B cell (primary cell): ENCODE results near the gene LMLN. TPM values are rescaled to one million over a fixed set of nuclear protein-coding genes. Genes with fewer than 3 reads are reported as not detected.
A peak's percentile ranks its signal among the peaks of the same experiment; 100 is the strongest.

Experiments
- ATAC-seq: fragments of 200-7000 bp; cut with Tn5 transposase; one replicate; pipeline ENCODE4 v1.10.0; 2021; ENCODE audit warnings: low read depth, mild to moderate bottlenecking, moderate number of reproducible peaks, moderate library complexity
- CTCF ChIA-PET: fragments of 350-600 bp; sonication (Branson Sonifier 250); formaldehyde crosslinking; loops from one replicate; lab custom pipeline; 2021; ENCODE audit warnings: antibody characterized with exemption, inconsistent platforms; lab: Charles Lee
- POLR2A ChIA-PET: fragments of 350-600 bp; sonication (Branson Sonifier 250); formaldehyde crosslinking; loops from one replicate; lab custom pipeline; 2021; ENCODE audit warnings: antibody characterized with exemption; lab: Charles Lee
- DNase-seq: peaks from one replicate; pipeline ENCODE4 v3.0.0; 2013
- H2AFZ ChIP-seq: 2 replicates; pipeline ENCODE4 v1.6.1; 2012; ENCODE audit warnings: mild to moderate bottlenecking, low read depth, low read length; ENCODE audit not compliant: insufficient read depth, poor library complexity, severe bottlenecking
- H3K27ac ChIP-seq, 2 donors: 1 replicate in 1 of 2; 2 replicates in 1 of 2; pipeline ENCODE4 v1.5.1; 2012 to 2013; ENCODE audit warnings: low read length in 2 of 2, mild to moderate bottlenecking in 2 of 2, moderate library complexity in 1 of 2
- H3K27me3 ChIP-seq, 4 experiments: fragments of 200-600 bp in 1 of 4; sonication (generic) in 1 of 4; replicated peaks in 1 of 4; 1 replicate in 2 of 4; 2 replicates in 2 of 4; pipeline versions ENCODE4 v1.6.1 to v1.7.0; 2013 to 2016; ENCODE audit warnings: low read length in 3 of 4, mild to moderate bottlenecking in 2 of 4, mixed read lengths in 1 of 4, moderate library complexity in 1 of 4; ENCODE audit not compliant: insufficient read depth in 4 of 4, control insufficient read depth in 3 of 4; ENCODE audit errors: control extremely low read depth in 1 of 4
- H3K36me3 ChIP-seq, 2 experiments: replicated peaks in 1 of 2; 1 replicate in 1 of 2; 2 replicates in 1 of 2; pipeline versions ENCODE4 v1.6.1 to v1.7.1; 2013; ENCODE audit warnings: low read length in 1 of 2; ENCODE audit not compliant: insufficient read depth in 2 of 2, control insufficient read depth in 1 of 2; ENCODE audit errors: control extremely low read depth in 1 of 2, extremely low read depth in 1 of 2
- H3K4me1 ChIP-seq, 2 donors: fragments of 200-600 bp in 1 of 2; sonication (generic) in 1 of 2; 1 replicate in 1 of 2; 2 replicates in 1 of 2; pipeline versions ENCODE4 v1.5.1 to v1.6.1; 2013 to 2017; ENCODE audit warnings: low read length in 2 of 2; ENCODE audit not compliant: control insufficient read depth in 2 of 2, insufficient read depth in 2 of 2
- H3K4me2 ChIP-seq: replicated peaks from 2 replicates; pipeline ENCODE3; 2012; ENCODE audit warnings: mild to moderate bottlenecking, low read depth, low read length; ENCODE audit not compliant: poor library complexity, severe bottlenecking
- H3K4me3 ChIP-seq, 5 experiments: fragments of 200-600 bp in 1 of 5; sonication (generic) in 1 of 5; 1 replicate in 3 of 5; 2 replicates in 2 of 5; pipeline versions ENCODE4 v1.5.1 to v1.7.0; 2011 to 2016; ENCODE audit warnings: low read length in 4 of 5, mild to moderate bottlenecking in 4 of 5, low read depth in 2 of 5, control low read depth in 1 of 5, moderate library complexity in 1 of 5; ENCODE audit not compliant: insufficient read depth in 1 of 5; ENCODE audit errors: control extremely low read depth in 1 of 5, extremely low read depth in 1 of 5
- H3K79me2 ChIP-seq: fragments of 200-600 bp; sonication (generic); one replicate; pipeline ENCODE4 v1.6.0; 2016; ENCODE audit warnings: low read length; ENCODE audit not compliant: control insufficient read depth, insufficient read depth
- H3K9ac ChIP-seq: fragments of 200-600 bp; sonication (generic); 2 replicates; pipeline ENCODE4 v1.6.1; 2017; ENCODE audit warnings: mild to moderate bottlenecking, low read length, moderate library complexity
- H3K9me3 ChIP-seq, 3 donors: one replicate each; pipeline versions ENCODE4 v1.6.1 to v1.7.1; 2013; ENCODE audit warnings: low read length in 2 of 3; ENCODE audit not compliant: control insufficient read depth in 2 of 3, insufficient read depth in 1 of 3; ENCODE audit errors: control extremely low read depth in 1 of 3
- H4K20me1 ChIP-seq: 2 replicates; pipeline ENCODE4 v1.6.0; 2012; ENCODE audit warnings: mild to moderate bottlenecking, low read length; ENCODE audit not compliant: insufficient read depth, control insufficient read depth, poor library complexity, severe bottlenecking
- H3K27ac Mint-ChIP-seq: one replicate; pipeline ENCODE4 v1.8.0; 2021; ENCODE audit warnings: mixed read lengths
- H3K27me3 Mint-ChIP-seq: one replicate; pipeline ENCODE4 v1.8.0; 2021; ENCODE audit warnings: mixed read lengths
- H3K4me1 Mint-ChIP-seq: one replicate; pipeline ENCODE4 v1.8.0; 2021; ENCODE audit warnings: mixed read lengths
- H3K4me3 Mint-ChIP-seq: one replicate; pipeline ENCODE4 v1.8.0; 2021; ENCODE audit warnings: mixed read lengths
- H3K9me3 Mint-ChIP-seq: one replicate; pipeline ENCODE4 v1.8.0; 2022; ENCODE audit warnings: mixed read lengths; ENCODE audit not compliant: insufficient read depth
- CTCF ChIP-seq: fragments of 200-600 bp; IDR thresholded peaks from one replicate; pipeline ENCODE4 v1.8.0; 2022; ENCODE audit warnings: antibody characterized with exemption, mild to moderate bottlenecking
- EZH2 ChIP-seq: IDR thresholded peaks from 2 replicates; pipeline ENCODE4 v1.6.1; 2012; ENCODE audit warnings: borderline replicate concordance, low read depth, mild to moderate bottlenecking, moderate library complexity, low read length; ENCODE audit not compliant: insufficient read depth, poor library complexity, severe bottlenecking
- WGBS: methylation state at CpG from one replicate; pipeline ENCODE4 v1.1.5; 2013; ENCODE audit warnings: missing lambda C conversion rate; ENCODE audit not compliant: insufficient coverage; 5-methylcytosine and 5-hydroxymethylcytosine counted together
- intact Hi-C: fragments of 100-400 bp; cut with micrococcal nuclease; formaldehyde crosslinking; loops from one replicate; pipeline ENCODE4 v1.10.0; 2022
- polyA plus RNA-seq: library from polyadenylated mRNA; depleted of rRNA; stranded (reverse); fragments of >200 nt; gene quantifications from 2 replicates; pipeline ENCODE4 v1.2.3, GENCODE V29; 2012
- total RNA-seq, 2 donors: library from RNA; stranded (reverse); fragments of 120-200 nt in 1 of 2; gene quantifications; 1 replicate in 1 of 2; 2 replicates in 1 of 2; pipeline versions ENCODE4 v1.2.3 to v1.2.4, GENCODE V29; 2013 to 2022

Gene LMLN
- total and polyA plus RNA-seq, 2 donors (not counting 1 experiment from before 2014, with no cell fraction given): 1.4 to 6.7 TPM

- Mint-ChIP-seq H3K27me3 (no peaks in the 10 kb centered on the region), H3K4me1 (peaks cover 36% of the 10 kb centered on the region), H3K4me3 (peak overlapping the region; percentile 97), H3K27ac (peak overlapping the region; percentile 99), H3K9me3 (no peaks in the 10 kb centered on the region)
- peaks cover 19 to 34% of the 10 kb centered on the region in 2 donors for H3K4me1 ChIP-seq
- H3K27me3 ChIP-seq: no peaks in the 10 kb centered on the region
- peaks cover 0 to 46% of the 10 kb centered on the region in 2 experiments for H3K36me3 ChIP-seq
- ATAC-seq (no peak), DNase-seq (peak; percentile 27)
- H2AFZ ChIP-seq: peak overlapping the region; percentile 80
- peak overlapping the region; percentile 97 to 100 for H3K27ac ChIP-seq
- H4K20me1 ChIP-seq: peaks cover 25% of the 10 kb centered on the region
- 0% methylated on average over 10 of the region's 11 CpGs for WGBS
- H3K9me3 ChIP-seq: no peaks in the 10 kb centered on the region
- H3K4me2 ChIP-seq: peak overlapping the region; percentile 77
- no peak for TF ChIP-seq CTCF
- H3K9ac ChIP-seq: peak overlapping the region; percentile 74
- H3K79me2 ChIP-seq: peaks cover 33% of the 10 kb centered on the region
- POLR2A ChIA-PET: interaction anchor here (1.5 kb wide), 1 partner anchor 10 kb away, joined by 5 read pairs; the partner anchor contains the start of gene LMLN
- CTCF ChIA-PET: interaction anchor here (1.0 to 2.4 kb wide), 4 partner anchors 8 to 130 kb away, joined by 3 to 9 read pairs (median 4); no protein-coding TSS in a partner anchor
- H3K4me3 ChIP-seq: peak overlapping the region; percentile 65 to 89 (median 71)
- intact Hi-C loops: loop anchor here (1.0 kb wide), 1 partner anchor 10 kb away; the partner anchor contains the start of gene LMLN
These were observed 9.3 kb upstream of the LMLN start for GRCh38 chr3:197950677-197951061.

- no peaks in the 10 kb centered on the region for H3K27me3 Mint-ChIP-seq
- peak overlapping the region in 1 of 2 donors; percentile 100 for H3K27ac ChIP-seq
- CTCF ChIA-PET: interaction anchor here (1.0 to 2.4 kb wide), 2 partner anchors 8 to 129 kb away, joined by 3 to 9 read pairs; no protein-coding TSS in a partner anchor
These were observed 8.5 kb upstream of the LMLN start for GRCh38 chr3:197951392-197951990.

More at GRCh38 chr3:197951392-197951990, 8.5 kb upstream of the LMLN start:
- POLR2A ChIA-PET: interaction anchor here (0.6 kb wide), 1 partner anchor 246 kb away, joined by 3 read pairs; no protein-coding TSS in a partner anchor
- peaks cover 0 to 55% of the 10 kb centered on the region in 2 experiments for H3K36me3 ChIP-seq
- no peak for TF ChIP-seq EZH2
- no peak for TF ChIP-seq CTCF
- no peak overlapping the region for H2AFZ ChIP-seq
- peak overlapping the region; percentile 77 for H3K4me2 ChIP-seq
- H3K27me3 ChIP-seq: no peaks in the 10 kb centered on the region
- intact Hi-C loops: no loop called here
- peak; percentile 36 for DNase-seq
- peak overlapping the region; percentile 97 for H3K4me3 Mint-ChIP-seq
- H3K4me1 Mint-ChIP-seq: peaks cover 36% of the 10 kb centered on the region
- peak overlapping the region; percentile 99 for H3K27ac Mint-ChIP-seq
- no peak for ATAC-seq
- 76% methylated on average over 13 of the region's 21 CpGs for WGBS
- H3K9me3 ChIP-seq: no peaks in the 10 kb centered on the region
- H3K79me2 ChIP-seq: peaks cover 33% of the 10 kb centered on the region
- peaks cover 19 to 34% of the 10 kb centered on the region in 2 donors for H3K4me1 ChIP-seq
- H4K20me1 ChIP-seq: peaks cover 33% of the 10 kb centered on the region
- H3K9me3 Mint-ChIP-seq: no peaks in the 10 kb centered on the region
- H3K4me3 ChIP-seq: peak overlapping the region in 3 of 5 experiments; percentile 68 to 89 (median 81)
- peak overlapping the region; percentile 74 for H3K9ac ChIP-seq
